GM12891 (cell line): Measurements from ENCODE around the gene LRIG2.

Experiments
- POLR2A ChIP-seq: IDR thresholded peaks from 2 replicates; pipeline ENCODE4 v1.6.1; 2011; ENCODE audit warnings: low read depth, low read length, control low read depth
- TAF1 ChIP-seq: IDR thresholded peaks from 2 replicates; pipeline ENCODE4 v1.6.1; 2011; ENCODE audit warnings: low read depth, low read length, control low read depth

GRCh38 chr1:113027007-113027406 is 46.0 kb upstream of the LRIG2 start:
- TF ChIP-seq POLR2A (no peak), TAF1 (no peak)
